Fibroblast of villous mesenchyme (primary cell): Measurements from ENCODE around the gene SPATA17. TPM values are rescaled to one million over a fixed set of nuclear protein-coding genes. Genes with fewer than 3 reads are reported as not detected.
A peak's percentile ranks its signal among the peaks of the same experiment; 100 is the strongest.
"Not testable (repeated sequence)": the region's sequence is repeated elsewhere in the genome, so short reads cannot be mapped to it uniquely, and the experiment has no call there.

Experiments used
- DNase-seq: peaks from one replicate; pipeline ENCODE4 v3.0.0-alpha.2; 2010; ENCODE audit warnings: low read depth
- H3K4me3 ChIP-seq: 2 replicates; pipeline ENCODE4 v1.5.1; 2011; ENCODE audit warnings: low read depth, mild to moderate bottlenecking, low read length
- total RNA-seq: library from RNA; depleted of rRNA; stranded (reverse); fragments of >200 nt; gene quantifications from 2 replicates; pipeline ENCODE4 v1.2.3, GENCODE V29; 2012
- TF ChIP-seq, protein P1 (sequence below): IDR thresholded peaks from 2 replicates; pipeline ENCODE4 v1.5.1; 2012; ENCODE audit warnings: low read depth, mild to moderate bottlenecking, low read length; ENCODE audit not compliant: insufficient read depth

SPATA17 gene
- total RNA-seq, 1 donor, result 0.86 TPM

DNA sequence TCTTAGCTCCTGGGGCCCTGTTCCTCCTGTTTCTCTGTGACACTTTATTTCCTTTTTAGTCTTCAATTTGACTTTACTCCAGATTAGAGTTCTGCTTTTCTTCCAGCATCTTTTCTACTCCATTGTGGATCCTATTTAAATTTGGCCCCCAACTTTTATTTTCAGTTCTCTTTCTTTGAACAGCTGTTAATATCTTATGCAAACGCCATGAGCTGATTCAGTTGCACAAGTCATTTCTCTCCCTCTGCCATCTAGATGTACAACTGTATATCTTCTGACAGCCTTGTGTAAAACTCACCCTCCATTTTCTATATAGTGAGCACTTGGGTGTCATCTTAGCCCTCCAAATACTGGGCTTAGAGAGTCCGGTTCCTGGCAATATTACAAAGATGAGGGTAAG lies 42.2 kb downstream of the SPATA17 start:
- DNase-seq, result no peak
- no peak overlapping the region for H3K4me3 ChIP-seq
- TF ChIP-seq, protein P1, sequence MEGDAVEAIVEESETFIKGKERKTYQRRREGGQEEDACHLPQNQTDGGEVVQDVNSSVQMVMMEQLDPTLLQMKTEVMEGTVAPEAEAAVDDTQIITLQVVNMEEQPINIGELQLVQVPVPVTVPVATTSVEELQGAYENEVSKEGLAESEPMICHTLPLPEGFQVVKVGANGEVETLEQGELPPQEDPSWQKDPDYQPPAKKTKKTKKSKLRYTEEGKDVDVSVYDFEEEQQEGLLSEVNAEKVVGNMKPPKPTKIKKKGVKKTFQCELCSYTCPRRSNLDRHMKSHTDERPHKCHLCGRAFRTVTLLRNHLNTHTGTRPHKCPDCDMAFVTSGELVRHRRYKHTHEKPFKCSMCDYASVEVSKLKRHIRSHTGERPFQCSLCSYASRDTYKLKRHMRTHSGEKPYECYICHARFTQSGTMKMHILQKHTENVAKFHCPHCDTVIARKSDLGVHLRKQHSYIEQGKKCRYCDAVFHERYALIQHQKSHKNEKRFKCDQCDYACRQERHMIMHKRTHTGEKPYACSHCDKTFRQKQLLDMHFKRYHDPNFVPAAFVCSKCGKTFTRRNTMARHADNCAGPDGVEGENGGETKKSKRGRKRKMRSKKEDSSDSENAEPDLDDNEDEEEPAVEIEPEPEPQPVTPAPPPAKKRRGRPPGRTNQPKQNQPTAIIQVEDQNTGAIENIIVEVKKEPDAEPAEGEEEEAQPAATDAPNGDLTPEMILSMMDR, result no peak

DNA sequence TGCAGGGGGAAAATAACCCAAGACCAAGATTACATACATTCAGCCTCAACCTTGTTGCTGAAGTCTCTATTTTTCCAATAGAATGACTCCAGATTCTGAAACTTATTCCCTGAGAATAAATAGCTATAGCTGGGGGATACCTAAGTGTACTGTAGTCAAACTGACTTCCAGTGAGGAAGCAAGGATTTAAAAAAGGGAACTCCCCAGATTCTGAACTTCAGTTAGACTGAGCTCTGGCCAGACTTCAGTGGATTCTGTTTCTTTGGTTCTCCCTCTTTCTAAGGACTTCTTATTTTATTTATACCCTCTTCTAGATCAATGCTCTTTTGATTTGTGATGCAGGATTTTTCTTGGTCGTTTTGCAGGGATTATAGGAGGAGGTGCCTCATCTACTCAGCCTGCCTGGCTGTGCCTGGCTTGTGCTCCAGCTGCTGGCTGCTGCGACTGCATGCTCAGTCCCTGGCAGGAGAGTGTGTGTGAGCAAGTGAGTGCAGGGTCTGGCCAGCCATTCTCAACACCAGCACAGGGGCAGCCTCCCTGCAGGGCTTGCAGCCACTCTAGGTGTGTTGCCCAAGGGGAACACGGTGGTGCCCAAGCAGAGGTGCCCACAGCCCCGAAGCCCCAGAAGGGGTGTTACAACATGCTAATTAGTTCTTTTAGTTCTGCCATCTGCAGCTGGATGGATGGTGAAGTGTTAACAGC lies 43.0 kb downstream of the SPATA17 start:
- DNase-seq, result no peak
- no peak overlapping the region for H3K4me3 ChIP-seq
- TF ChIP-seq, protein P1, result no peak

DNA sequence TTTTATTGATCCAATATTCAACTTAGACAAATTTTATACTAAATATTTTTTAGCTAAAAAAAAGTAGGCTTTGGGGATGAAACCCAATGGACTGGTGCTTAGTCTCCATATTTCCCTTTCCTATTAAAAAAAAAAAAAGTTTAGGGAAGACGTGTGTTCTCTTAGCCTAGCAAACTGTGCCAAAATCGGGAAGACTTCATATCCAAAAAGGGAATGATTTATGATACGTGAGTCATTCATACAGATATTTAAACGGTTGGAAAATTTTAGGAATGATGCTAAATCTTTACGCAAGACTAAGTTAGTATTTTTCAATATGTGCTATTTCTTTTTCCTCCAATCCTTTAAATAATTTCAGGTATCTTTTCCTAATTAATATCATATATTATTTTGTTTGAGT lies 50.7 kb downstream of the SPATA17 start:
- TF ChIP-seq, protein P1, result no peak
- DNase-seq, result no peak
- H3K4me3 ChIP-seq, result no peak overlapping the region

DNA sequence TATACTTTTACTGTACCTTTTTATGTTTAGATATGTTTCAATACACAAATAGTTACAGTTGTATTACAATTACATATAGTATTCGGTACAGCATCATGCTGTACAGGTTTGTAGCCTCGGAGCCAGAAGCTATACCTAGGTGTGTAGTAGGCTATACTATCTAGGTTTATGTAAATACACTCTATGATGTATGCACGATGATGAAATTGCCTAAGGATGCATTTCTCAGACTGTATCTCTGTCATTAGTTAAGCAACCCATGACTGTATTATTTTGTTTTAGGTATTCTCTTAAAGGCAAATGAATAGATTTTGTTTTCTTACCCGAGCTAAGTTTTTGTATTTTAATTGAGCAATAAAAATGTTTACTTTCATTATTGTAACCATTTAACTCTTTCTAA lies 56.4 kb downstream of the SPATA17 start:
- no peak overlapping the region for H3K4me3 ChIP-seq
- TF ChIP-seq, protein P1, result no peak
- no peak for DNase-seq

DNA sequence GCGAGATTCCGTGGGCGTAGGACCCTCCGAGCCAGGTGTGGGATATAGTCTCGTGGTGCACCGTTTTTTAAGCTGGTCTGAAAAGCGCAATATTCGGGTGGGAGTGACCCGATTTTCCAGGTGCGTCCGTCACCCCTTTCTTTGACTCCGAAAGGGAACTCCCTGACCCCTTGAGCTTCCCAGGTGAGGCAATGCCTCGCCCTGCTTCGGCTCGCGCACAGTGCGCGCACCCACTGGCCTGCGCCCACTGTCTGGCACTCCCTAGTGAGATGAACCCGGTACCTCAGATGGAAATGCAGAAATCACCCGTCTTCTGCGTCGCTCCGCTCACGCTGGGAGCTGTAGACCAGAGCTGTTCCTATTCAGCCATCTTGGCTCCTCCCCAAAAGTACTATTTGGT lies 65.0 kb downstream of the SPATA17 start:
- peak overlapping the region; percentile 23 for H3K4me3 ChIP-seq
- DNase-seq, result not testable (repeated sequence)

DNA sequence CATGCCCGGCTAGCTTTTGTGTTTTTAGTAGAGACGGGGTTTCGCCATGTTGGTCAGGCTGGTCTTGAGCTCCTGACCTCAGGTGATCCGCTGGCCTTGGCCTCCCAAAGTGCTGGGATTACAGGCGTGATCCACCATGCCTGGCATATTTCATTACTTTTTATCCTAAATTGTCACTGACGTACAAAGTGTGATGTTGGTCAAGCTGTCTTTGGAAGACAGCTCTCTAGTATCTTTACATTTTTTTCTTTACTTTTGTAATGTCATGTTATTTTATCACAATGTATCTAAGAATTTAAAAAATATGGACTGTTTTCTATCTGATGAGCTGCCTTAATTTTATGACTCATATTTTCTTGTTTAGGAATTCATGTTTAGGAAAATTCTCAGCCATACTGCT lies 72.2 kb downstream of the SPATA17 start:
- TF ChIP-seq, protein P1, result no peak
- no peak overlapping the region for H3K4me3 ChIP-seq
- no peak for DNase-seq

DNA sequence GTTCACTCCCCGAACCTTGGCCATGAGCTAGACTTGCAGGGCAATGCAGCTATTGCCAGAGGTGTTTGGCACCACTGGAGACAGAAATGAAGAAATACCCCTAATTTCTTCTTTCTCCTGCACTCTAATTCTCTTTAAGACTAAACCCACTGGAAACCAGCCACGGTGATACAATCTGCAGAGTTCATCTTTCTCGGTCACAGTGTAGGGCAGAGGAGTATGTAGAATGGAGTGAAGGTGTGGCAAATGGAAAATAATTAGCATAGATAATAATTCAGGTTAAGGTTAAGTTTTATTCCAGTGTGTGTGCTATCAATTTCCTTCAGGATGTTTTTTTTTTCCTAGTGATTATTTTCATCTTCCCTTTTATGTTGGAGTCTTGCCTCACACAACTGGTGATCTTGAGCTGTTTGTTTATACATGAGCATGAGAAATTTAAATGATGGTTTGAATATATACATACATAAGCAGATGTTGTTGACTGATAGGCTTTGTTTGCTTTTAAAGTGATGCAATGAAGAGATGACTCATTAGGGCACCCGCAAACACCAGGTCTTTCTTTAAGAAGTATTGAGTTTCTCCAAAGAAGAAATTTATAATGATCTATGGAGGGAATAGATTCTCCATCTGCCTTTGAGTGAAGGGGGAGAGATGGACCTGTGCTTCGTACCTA lies 81.9 kb downstream of the SPATA17 start:
- TF ChIP-seq, protein P1, result no peak
- no peak overlapping the region for H3K4me3 ChIP-seq
- peak; percentile 45 for DNase-seq
